22Rv1 (cell line): ENCODE data around the gene ICE2.

Experiments used
- ZFX ChIP-seq: fragments of 450-650 bp; IDR thresholded peaks from 2 replicates; pipeline ENCODE4 v1.6.1; 2017; ENCODE audit warnings: antibody characterized with exemption, borderline replicate concordance
- TF ChIP-seq, protein P1 (sequence below): fragments of 450-650 bp; IDR thresholded peaks from 2 replicates; pipeline ENCODE4 v1.5.1; 2017; ENCODE audit warnings: mild to moderate bottlenecking

- TF ChIP-seq, protein P1, sequence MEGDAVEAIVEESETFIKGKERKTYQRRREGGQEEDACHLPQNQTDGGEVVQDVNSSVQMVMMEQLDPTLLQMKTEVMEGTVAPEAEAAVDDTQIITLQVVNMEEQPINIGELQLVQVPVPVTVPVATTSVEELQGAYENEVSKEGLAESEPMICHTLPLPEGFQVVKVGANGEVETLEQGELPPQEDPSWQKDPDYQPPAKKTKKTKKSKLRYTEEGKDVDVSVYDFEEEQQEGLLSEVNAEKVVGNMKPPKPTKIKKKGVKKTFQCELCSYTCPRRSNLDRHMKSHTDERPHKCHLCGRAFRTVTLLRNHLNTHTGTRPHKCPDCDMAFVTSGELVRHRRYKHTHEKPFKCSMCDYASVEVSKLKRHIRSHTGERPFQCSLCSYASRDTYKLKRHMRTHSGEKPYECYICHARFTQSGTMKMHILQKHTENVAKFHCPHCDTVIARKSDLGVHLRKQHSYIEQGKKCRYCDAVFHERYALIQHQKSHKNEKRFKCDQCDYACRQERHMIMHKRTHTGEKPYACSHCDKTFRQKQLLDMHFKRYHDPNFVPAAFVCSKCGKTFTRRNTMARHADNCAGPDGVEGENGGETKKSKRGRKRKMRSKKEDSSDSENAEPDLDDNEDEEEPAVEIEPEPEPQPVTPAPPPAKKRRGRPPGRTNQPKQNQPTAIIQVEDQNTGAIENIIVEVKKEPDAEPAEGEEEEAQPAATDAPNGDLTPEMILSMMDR = no peak
- TF ChIP-seq ZFX = no peak
Measured at GRCh38 chr15:60480149-60480548, 1.2 kb upstream of the ICE2 start.
